DOHH2 (cell line): ENCODE results near the gene CMTM3.
"Not testable (repeated sequence)": the region's sequence is repeated elsewhere in the genome, so short reads cannot be mapped to it uniquely, and the experiment has no call there.

Experiments used
- H3F3A ChIP-seq: fragments of 200-600 bp; sonication (generic), shearing (Covaris generic); 2 replicates; pipeline ENCODE4 v1.6.0; 2016; ENCODE audit warnings: antibody characterized with exemption, mild to moderate bottlenecking; ENCODE audit not compliant: control insufficient read depth, insufficient read depth
- H3K27ac ChIP-seq: fragments of 200-600 bp; sonication (generic); 2 replicates; pipeline ENCODE4 v1.5.1; 2014; ENCODE audit warnings: low read depth, mild to moderate bottlenecking, low read length, moderate library complexity
- H3K27me3 ChIP-seq: fragments of 200-600 bp; sonication (generic); 2 replicates; pipeline ENCODE4 v1.6.1; 2014; ENCODE audit warnings: mild to moderate bottlenecking, low read length, mixed read lengths; ENCODE audit not compliant: control insufficient read depth
- H3K36me3 ChIP-seq: fragments of 200-600 bp; sonication (generic); 2 replicates; pipeline ENCODE4 v1.6.1; 2014; ENCODE audit warnings: mild to moderate bottlenecking, low read length, moderate library complexity, mixed read lengths; ENCODE audit not compliant: control insufficient read depth
- H3K4me1 ChIP-seq: fragments of 200-600 bp; sonication (generic); 2 replicates; pipeline ENCODE4 v1.6.1; 2014; ENCODE audit warnings: mild to moderate bottlenecking, low read length, mixed read lengths; ENCODE audit not compliant: control insufficient read depth
- H3K4me2 ChIP-seq: fragments of 200-600 bp; sonication (generic); 2 replicates; pipeline ENCODE4 v1.6.0; 2014; ENCODE audit warnings: mild to moderate bottlenecking, low read length, moderate library complexity
- H3K4me3 ChIP-seq: fragments of 200-600 bp; sonication (generic); 2 replicates; pipeline ENCODE4 v1.5.1; 2014; ENCODE audit warnings: mild to moderate bottlenecking, low read length, mixed read lengths
- H3K79me2 ChIP-seq: fragments of 200-600 bp; sonication (generic); 2 replicates; pipeline ENCODE4 v1.6.1; 2014; ENCODE audit warnings: mild to moderate bottlenecking, low read length, mixed read lengths; ENCODE audit not compliant: control insufficient read depth
- H3K9me2 ChIP-seq: fragments of 200-600 bp; sonication (generic); replicated peaks from 2 replicates; pipeline ENCODE4 v1.6.1; 2014; ENCODE audit warnings: mild to moderate bottlenecking, low read length, mixed read lengths; ENCODE audit not compliant: control insufficient read depth
- H3K9me3 ChIP-seq: fragments of 200-600 bp; sonication (generic); 2 replicates; pipeline ENCODE4 v1.6.1; 2014; ENCODE audit warnings: antibody characterized with exemption, low read length, mixed read lengths; ENCODE audit not compliant: control insufficient read depth, insufficient read depth
- H4K20me1 ChIP-seq: fragments of 200-600 bp; sonication (generic); 2 replicates; pipeline ENCODE4 v1.6.0; 2014; ENCODE audit warnings: low read depth, mild to moderate bottlenecking, antibody characterized with exemption, low read length, moderate library complexity; ENCODE audit not compliant: control insufficient read depth, insufficient read depth
- EZH2phosphoT487 ChIP-seq: fragments of 200-600 bp; sonication (generic); IDR thresholded peaks from 2 replicates; pipeline ENCODE4 v1.6.1; 2017; ENCODE audit warnings: borderline replicate concordance, mild to moderate bottlenecking, antibody characterized with exemption, low read length, moderate library complexity, mixed read lengths
- TF ChIP-seq, protein P1 (sequence below): fragments of 200-600 bp; sonication (generic); IDR thresholded peaks from one replicate; pipeline ENCODE4 v1.5.1; 2014; ENCODE audit warnings: antibody characterized with exemption, mild to moderate bottlenecking, low read depth, low read length; ENCODE audit not compliant: poor library complexity, severe bottlenecking

Gene CMTM3

GRCh38 chr16:66566051-66566901 is 38.2 kb upstream of the CMTM3 start, which contains the start of gene CMTM1:
TSS of gene CMTM1 (plus strand) at chr16:66566439. CDS start at chr16:66566514, 75 bp downstream.
- Histone ChIP-seq H3K27me3 (no peaks in the 10 kb centered on the region), H4K20me1 (no peaks in the 10 kb centered on the region), H3K9me2 (no peaks in the 10 kb centered on the region), H3K4me1 (no peaks in the 10 kb centered on the region), H3K4me2 (no peak within 1 kb of the TSS), H3K9me3 (no peaks in the 10 kb centered on the region), H3K36me3 (peaks cover 40% of the 10 kb centered on the region), H3K27ac (no peak within 1 kb of the TSS), H3K4me3 (no peak within 1 kb of the TSS), H3K79me2 (no peaks in the 10 kb centered on the region), H3F3A (peaks cover 12% of the 10 kb centered on the region; the same call in 1 of the 2 replicates)
- TF ChIP-seq, protein P1, sequence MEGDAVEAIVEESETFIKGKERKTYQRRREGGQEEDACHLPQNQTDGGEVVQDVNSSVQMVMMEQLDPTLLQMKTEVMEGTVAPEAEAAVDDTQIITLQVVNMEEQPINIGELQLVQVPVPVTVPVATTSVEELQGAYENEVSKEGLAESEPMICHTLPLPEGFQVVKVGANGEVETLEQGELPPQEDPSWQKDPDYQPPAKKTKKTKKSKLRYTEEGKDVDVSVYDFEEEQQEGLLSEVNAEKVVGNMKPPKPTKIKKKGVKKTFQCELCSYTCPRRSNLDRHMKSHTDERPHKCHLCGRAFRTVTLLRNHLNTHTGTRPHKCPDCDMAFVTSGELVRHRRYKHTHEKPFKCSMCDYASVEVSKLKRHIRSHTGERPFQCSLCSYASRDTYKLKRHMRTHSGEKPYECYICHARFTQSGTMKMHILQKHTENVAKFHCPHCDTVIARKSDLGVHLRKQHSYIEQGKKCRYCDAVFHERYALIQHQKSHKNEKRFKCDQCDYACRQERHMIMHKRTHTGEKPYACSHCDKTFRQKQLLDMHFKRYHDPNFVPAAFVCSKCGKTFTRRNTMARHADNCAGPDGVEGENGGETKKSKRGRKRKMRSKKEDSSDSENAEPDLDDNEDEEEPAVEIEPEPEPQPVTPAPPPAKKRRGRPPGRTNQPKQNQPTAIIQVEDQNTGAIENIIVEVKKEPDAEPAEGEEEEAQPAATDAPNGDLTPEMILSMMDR = no peak
- no peak for TF ChIP-seq EZH2phosphoT487

DNA sequence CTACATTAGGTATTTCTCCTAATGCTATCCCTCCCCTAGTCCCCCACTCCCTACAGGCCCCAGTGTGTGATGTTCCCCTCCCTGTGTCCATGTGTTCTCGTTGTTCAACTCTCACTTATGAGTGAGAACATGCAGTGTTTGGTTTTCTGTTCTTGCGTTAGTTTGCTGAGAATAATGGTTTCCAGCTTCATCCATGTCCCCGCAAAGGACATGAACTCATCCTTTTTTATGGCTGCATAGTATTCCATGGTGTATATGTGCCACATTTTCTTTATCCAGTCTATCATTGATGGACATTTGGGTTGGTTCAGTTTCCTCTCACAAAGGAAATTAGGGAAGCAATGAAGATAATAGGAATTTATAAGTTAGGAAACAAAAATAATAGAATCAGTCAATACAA is 37.2 kb upstream of the CMTM3 start:
- H3K27me3 ChIP-seq, H3K9me2 ChIP-seq, H3K4me2 ChIP-seq, H3K27ac ChIP-seq, H3K79me2 ChIP-seq, H4K20me1 ChIP-seq, H3K4me3 ChIP-seq, H3K9me3 ChIP-seq, H3K4me1 ChIP-seq: not testable (repeated sequence)
- Histone ChIP-seq H3F3A (peaks cover 12% of the 10 kb centered on the region; the same call in 1 of the 2 replicates), H3K36me3 (peaks cover 35% of the 10 kb centered on the region)

DNA sequence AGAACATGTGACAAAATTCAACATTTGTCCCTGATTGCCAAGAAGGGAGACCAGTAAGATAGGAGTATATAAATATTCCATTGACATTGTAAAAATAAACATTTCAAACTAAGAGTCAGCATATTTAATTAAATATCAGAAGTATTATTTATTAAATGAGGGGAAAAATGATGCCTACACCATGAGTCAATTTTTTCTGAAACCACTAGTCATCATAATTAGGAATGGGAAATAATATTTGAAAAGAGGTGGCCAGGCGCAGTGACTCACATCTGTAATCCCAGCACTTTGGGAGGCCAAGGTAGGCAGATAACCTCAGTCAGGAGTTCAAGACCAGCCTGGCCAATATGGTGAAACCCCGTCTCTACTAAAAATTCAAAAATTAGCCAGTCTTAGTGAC is 36.1 kb upstream of the CMTM3 start:
- Histone ChIP-seq H3K27ac (no peak overlapping the region), H3K4me2 (no peak overlapping the region), H3K4me3 (no peak overlapping the region), H3K9me3 (no peaks in the 10 kb centered on the region), H3K79me2 (no peaks in the 10 kb centered on the region), H4K20me1 (no peaks in the 10 kb centered on the region), H3K4me1 (no peaks in the 10 kb centered on the region), H3F3A (peaks cover 12% of the 10 kb centered on the region; the same call in 1 of the 2 replicates), H3K36me3 (peaks cover 30% of the 10 kb centered on the region), H3K27me3 (no peaks in the 10 kb centered on the region), H3K9me2 (no peaks in the 10 kb centered on the region)
- TF ChIP-seq, protein P1 = no peak
- no peak for TF ChIP-seq EZH2phosphoT487

- Histone ChIP-seq H3F3A (peaks cover 12% of the 10 kb centered on the region; the same call in 1 of the 2 replicates), H3K79me2 (no peaks in the 10 kb centered on the region), H3K4me1 (no peaks in the 10 kb centered on the region), H3K9me3 (no peaks in the 10 kb centered on the region), H3K9me2 (no peaks in the 10 kb centered on the region), H4K20me1 (no peaks in the 10 kb centered on the region), H3K36me3 (peaks cover 22% of the 10 kb centered on the region; the same call in 1 of the 2 replicates), H3K27ac (no peak overlapping the region), H3K4me2 (no peak overlapping the region), H3K4me3 (no peak overlapping the region), H3K27me3 (no peaks in the 10 kb centered on the region)
- no peak for TF ChIP-seq EZH2phosphoT487
- TF ChIP-seq, protein P1 = no peak
These were observed 35.4 kb upstream of the CMTM3 start for GRCh38 chr16:66569131-66569530.
